Measurements from ENCODE around the gene TEAD3.
A peak's percentile ranks its signal among the peaks of the same experiment; 100 is the strongest.

DNA sequence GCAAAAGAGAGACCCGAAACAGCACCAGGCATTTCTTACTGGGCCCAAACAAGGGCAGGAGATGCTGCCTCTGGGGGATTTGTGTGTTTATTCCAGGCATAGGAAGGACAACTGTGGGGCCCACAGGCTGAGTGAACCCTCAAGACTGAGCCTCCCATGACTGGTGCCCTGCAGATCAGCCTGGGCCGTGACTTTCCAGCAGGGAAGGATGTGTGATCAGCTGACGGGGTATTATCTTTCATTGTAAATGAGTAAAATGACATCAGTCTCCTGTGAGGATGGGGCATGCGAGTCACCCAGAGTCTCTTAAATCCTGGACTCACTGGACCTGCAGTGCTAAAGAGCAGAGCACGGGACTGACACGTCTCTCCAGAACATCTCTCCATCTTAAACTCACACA lies 3.9 kb upstream of the TEAD3 start:
- TF ChIP-seq, protein P1, sequence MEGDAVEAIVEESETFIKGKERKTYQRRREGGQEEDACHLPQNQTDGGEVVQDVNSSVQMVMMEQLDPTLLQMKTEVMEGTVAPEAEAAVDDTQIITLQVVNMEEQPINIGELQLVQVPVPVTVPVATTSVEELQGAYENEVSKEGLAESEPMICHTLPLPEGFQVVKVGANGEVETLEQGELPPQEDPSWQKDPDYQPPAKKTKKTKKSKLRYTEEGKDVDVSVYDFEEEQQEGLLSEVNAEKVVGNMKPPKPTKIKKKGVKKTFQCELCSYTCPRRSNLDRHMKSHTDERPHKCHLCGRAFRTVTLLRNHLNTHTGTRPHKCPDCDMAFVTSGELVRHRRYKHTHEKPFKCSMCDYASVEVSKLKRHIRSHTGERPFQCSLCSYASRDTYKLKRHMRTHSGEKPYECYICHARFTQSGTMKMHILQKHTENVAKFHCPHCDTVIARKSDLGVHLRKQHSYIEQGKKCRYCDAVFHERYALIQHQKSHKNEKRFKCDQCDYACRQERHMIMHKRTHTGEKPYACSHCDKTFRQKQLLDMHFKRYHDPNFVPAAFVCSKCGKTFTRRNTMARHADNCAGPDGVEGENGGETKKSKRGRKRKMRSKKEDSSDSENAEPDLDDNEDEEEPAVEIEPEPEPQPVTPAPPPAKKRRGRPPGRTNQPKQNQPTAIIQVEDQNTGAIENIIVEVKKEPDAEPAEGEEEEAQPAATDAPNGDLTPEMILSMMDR (IDR thresholded peaks at IDR 0.05 in 4 of 5, conservative IDR thresholded peaks at IDR 0.05 in 1 of 5): no peak
- TF ChIP-seq POLR2A (IDR thresholded peaks at IDR 0.05): peak; percentile 45 to 84

Data from gastrocnemius medialis (tissue), 4 donors.